HepG2 (cell line): ENCODE results near the gene GRIK5. TPM values are rescaled to one million over a fixed set of nuclear protein-coding genes. Genes with fewer than 3 reads are reported as not detected.

Experiments
- ATF3 ChIP-seq: sonication (generic); formaldehyde crosslinking; IDR thresholded peaks from 2 replicates; pipeline ENCODE4 v1.4.0; 2020; ENCODE audit warnings: missing genetic modification reagents
- ATF6 ChIP-seq: sonication (generic); formaldehyde crosslinking; conservative IDR thresholded peaks from 2 replicates; pipeline ENCODE4 v1.4.0; 2020; ENCODE audit warnings: missing genetic modification reagents
- ATF7-NPFF ChIP-seq: sonication (generic); formaldehyde crosslinking; IDR thresholded peaks from 2 replicates; pipeline ENCODE4 v1.8.1; 2023; ENCODE audit warnings: mild to moderate bottlenecking, low read depth, missing genetic modification reagents, moderate library complexity
- HBP1 ChIP-seq: IDR thresholded peaks from 2 replicates; pipeline ENCODE4 v1.6.1; 2016; ENCODE audit warnings: low read depth, control low read depth
- HNF4A ChIP-seq: sonication (generic); formaldehyde crosslinking; IDR thresholded peaks from 2 replicates; pipeline ENCODE4 v1.4.0; 2020; ENCODE audit warnings: missing genetic modification reagents
- NFYC ChIP-seq: IDR thresholded peaks from 2 replicates; pipeline ENCODE4 v1.6.1; 2016; ENCODE audit warnings: missing genetic modification reagents, missing compliant biosample characterization
- PATZ1 ChIP-seq: sonication (generic); formaldehyde crosslinking; IDR thresholded peaks from 2 replicates; pipeline ENCODE4 v1.4.0; 2020; ENCODE audit warnings: missing genetic modification reagents
- POGZ ChIP-seq: sonication (generic); formaldehyde crosslinking; IDR thresholded peaks from 2 replicates; pipeline ENCODE4 v1.4.0; 2020; ENCODE audit warnings: mild to moderate bottlenecking, missing genetic modification reagents
- RCOR2 ChIP-seq: IDR thresholded peaks from 2 replicates; pipeline ENCODE4 v1.6.1; 2016; ENCODE audit warnings: missing biosample characterization, missing genetic modification reagents
- RXRB ChIP-seq: IDR thresholded peaks from 2 replicates; pipeline ENCODE4 v1.6.1; 2016; ENCODE audit warnings: borderline replicate concordance, missing genetic modification reagents, missing compliant biosample characterization
- SMARCE1 ChIP-seq: fragments of 450-650 bp; IDR thresholded peaks from 2 replicates; pipeline ENCODE4 v1.6.1; 2017; ENCODE audit warnings: borderline replicate concordance
- XBP1 ChIP-seq: sonication (generic); formaldehyde crosslinking; IDR thresholded peaks from 2 replicates; pipeline ENCODE4 v1.5.0; 2020; ENCODE audit warnings: missing genetic modification reagents
- ZBTB34 ChIP-seq: sonication (generic); formaldehyde crosslinking; IDR thresholded peaks from 2 replicates; pipeline ENCODE4 v1.8.0; 2022; ENCODE audit warnings: mild to moderate bottlenecking, missing genetic modification reagents
- ZMYM2 ChIP-seq: sonication (generic); formaldehyde crosslinking; IDR thresholded peaks from 2 replicates; pipeline ENCODE4 v1.8.0; 2022; ENCODE audit warnings: mild to moderate bottlenecking, missing genetic modification reagents
- ZNF18 ChIP-seq: sonication (generic); formaldehyde crosslinking; IDR thresholded peaks from 2 replicates; pipeline ENCODE4 v1.8.0; 2022; ENCODE audit warnings: mild to moderate bottlenecking, missing genetic modification reagents; ENCODE audit not compliant: insufficient replicate concordance
- ZNF225 ChIP-seq: sonication (generic); formaldehyde crosslinking; IDR thresholded peaks from 2 replicates; pipeline ENCODE4 v1.4.0; 2020; ENCODE audit warnings: mild to moderate bottlenecking, missing genetic modification reagents
- ZNF333 ChIP-seq: sonication (generic); formaldehyde crosslinking; IDR thresholded peaks from 2 replicates; pipeline ENCODE4 v1.4.0; 2020; ENCODE audit warnings: mild to moderate bottlenecking, missing genetic modification reagents, borderline replicate concordance
- polyA plus RNA-seq, 8 experiments: library from polyadenylated mRNA; depleted of rRNA in 3 of 8; stranded (reverse) in 7 of 8; unstranded in 1 of 8; fragments of >200 nt; fragmentation: Illumina TruSeq in 4 of 8; extraction: Trizol in 4 of 8; gene quantifications; 2 replicates each; pipeline versions ENCODE4 v1.2.1 to v1.2.3, GENCODE V29; 2011 to 2016; ENCODE audit warnings: low read depth in 4 of 8, missing spikeins in 1 of 8, mixed read lengths in 1 of 8; ENCODE audit not compliant: insufficient read depth in 1 of 8
- total RNA-seq, 5 experiments: library from RNA; depleted of rRNA; stranded (reverse); fragments of >200 nt; fragmentation: Illumina TruSeq; extraction: Trizol; gene quantifications; 2 replicates each; pipeline ENCODE4 v1.2.3, GENCODE V29; 2016; ENCODE audit warnings: low read depth in 1 of 5

Gene GRIK5
- total and polyA plus RNA-seq, 2 of the 13 experiments (the other 11 are each of a cell fraction or from before 2014, with no cell fraction given) = not detected

- TF ChIP-seq PATZ1 (CRISPR knock-in tag) = peak; percentile 69
- TF ChIP-seq RCOR2 = no peak
- TF ChIP-seq ZMYM2 (CRISPR knock-in tag) = no peak
- no peak for TF ChIP-seq ATF6 (CRISPR knock-in tag)
- TF ChIP-seq HBP1 (CRISPR knock-in tag) = peak; percentile 58; the same call in 1 of the 2 replicates
- 0 out of 2 replicates have a peak, but pooled peaks have one; percentile 44 for TF ChIP-seq POGZ
- no peak for TF ChIP-seq ZNF333 (CRISPR knock-in tag)
- TF ChIP-seq ZNF18 = no peak
- peak; percentile 53 for TF ChIP-seq NFYC (CRISPR knock-in tag)
- TF ChIP-seq SMARCE1 = no peak
- 0 out of 2 replicates have a peak, but pooled peaks have one; percentile 51 for TF ChIP-seq XBP1 (CRISPR knock-in tag)
- no peak for TF ChIP-seq ATF3 (CRISPR knock-in tag)
- TF ChIP-seq HNF4A (CRISPR knock-in tag) = no peak
- no peak; the same call in 1 of the 2 replicates for TF ChIP-seq ZBTB34 (CRISPR knock-in tag)
- 0 out of 2 replicates have a peak, but pooled peaks have one; percentile 12 for TF ChIP-seq ZNF225 (CRISPR knock-in tag)
- 0 out of 2 replicates have a peak, but pooled peaks have one; percentile 20 for TF ChIP-seq ATF7-NPFF (CRISPR knock-in tag)
- 0 out of 2 replicates have a peak, but pooled peaks have one; percentile 37 for TF ChIP-seq RXRB (CRISPR knock-in tag)
Measured at GRCh38 chr19:41959056-41960053, 110.7 kb downstream of the GRIK5 start, which contains the start of gene RABAC1 (continued).
